HEK293T (cell line): ENCODE results near the gene ZSCAN5A.
"Not testable (repeated sequence)": the region's sequence is repeated elsewhere in the genome, so short reads cannot be mapped to it uniquely, and the experiment has no call there.

Source experiments
- BHLHE40 ChIP-seq: fragments of 450-650 bp; IDR thresholded peaks from 2 replicates; pipeline ENCODE4 v1.6.1; 2016; ENCODE audit warnings: mild to moderate bottlenecking, moderate library complexity, borderline replicate concordance
- CTBP1 ChIP-seq: fragments of 450-650 bp; IDR thresholded peaks from 2 replicates; pipeline ENCODE4 v1.6.1; 2016; ENCODE audit warnings: borderline replicate concordance
- ELF4 ChIP-seq: fragments of 450-650 bp; IDR thresholded peaks from 2 replicates; pipeline ENCODE4 v1.6.1; 2017; ENCODE audit warnings: antibody characterized with exemption
- FOXM1 ChIP-seq: fragments of 450-650 bp; IDR thresholded peaks from 2 replicates; pipeline ENCODE4 v1.6.1; 2017; ENCODE audit warnings: mild to moderate bottlenecking, borderline replicate concordance
- TF ChIP-seq, protein P1 (sequence below): fragments of 450-650 bp; IDR thresholded peaks from 2 replicates; pipeline ENCODE4 v1.6.1; 2016

DNA sequence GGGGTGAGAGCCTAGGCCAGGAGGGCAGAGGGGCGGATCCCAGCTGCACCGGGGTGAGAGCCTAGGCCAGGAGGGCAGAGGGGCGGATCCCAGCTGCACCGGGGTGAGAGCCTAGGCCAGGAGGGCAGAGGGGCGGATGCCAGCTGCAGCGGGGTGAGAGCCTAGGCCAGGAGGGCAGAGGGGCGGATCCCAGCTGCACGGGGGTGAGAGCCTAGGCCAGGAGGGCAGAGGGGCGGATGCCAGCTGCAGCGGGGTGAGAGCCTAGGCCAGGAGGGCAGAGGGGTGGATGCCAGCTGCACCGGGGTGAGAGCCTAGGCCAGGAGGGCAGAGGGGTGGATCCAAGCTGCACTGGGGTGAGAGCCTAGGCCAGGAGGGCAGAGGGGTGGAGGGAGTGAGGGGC lies 138.3 kb downstream of the ZSCAN5A start:
- TF ChIP-seq BHLHE40, FOXM1, ELF4, CTBP1: not testable (repeated sequence)
- TF ChIP-seq, protein P1, sequence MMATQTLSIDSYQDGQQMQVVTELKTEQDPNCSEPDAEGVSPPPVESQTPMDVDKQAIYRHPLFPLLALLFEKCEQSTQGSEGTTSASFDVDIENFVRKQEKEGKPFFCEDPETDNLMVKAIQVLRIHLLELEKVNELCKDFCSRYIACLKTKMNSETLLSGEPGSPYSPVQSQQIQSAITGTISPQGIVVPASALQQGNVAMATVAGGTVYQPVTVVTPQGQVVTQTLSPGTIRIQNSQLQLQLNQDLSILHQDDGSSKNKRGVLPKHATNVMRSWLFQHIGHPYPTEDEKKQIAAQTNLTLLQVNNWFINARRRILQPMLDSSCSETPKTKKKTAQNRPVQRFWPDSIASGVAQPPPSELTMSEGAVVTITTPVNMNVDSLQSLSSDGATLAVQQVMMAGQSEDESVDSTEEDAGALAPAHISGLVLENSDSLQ, result not testable (repeated sequence)
